K562 (cell line): ENCODE data around the gene ANKEF1. TPM values are rescaled to one million over a fixed set of nuclear protein-coding genes. Genes with fewer than 3 reads are reported as not detected.

Source experiments
- ATAC-seq: fragments of 200-7000 bp; cut with Tn5 transposase; 3 replicates; pipeline ENCODE4 v1.9.1; 2020; ENCODE audit warnings: moderate library complexity
- BruUV-seq: library from RNA; stranded (reverse); fragments of 400-500 nt; replicated peaks from 2 replicates; lab custom pipeline; 2021; lab: Mats Ljungman, UMichigan
- CTCF ChIA-PET: fragments of 300-600 bp; formaldehyde crosslinking; extraction: SDS; loops from one replicate; lab custom pipeline; 2021; ENCODE audit warnings: low intra/inter-chr PET ratio; lab: Yijun Ruan, JAX
- POLR2A ChIA-PET: fragments of 300-600, 350-650 bp; sonication (Branson Sonifier 250); formaldehyde crosslinking; extraction: SDS; loops from one replicate; lab custom pipeline; 2021; ENCODE audit warnings: antibody characterized with exemption, inconsistent platforms; lab: Yijun Ruan, JAX
- DNase-seq, 4 experiments: peaks; one replicate each; pipeline versions ENCODE4 v3.0.0 to v3.0.0-alpha.2; 2011 to 2018; ENCODE audit warnings: low spot score in 3 of 4, mixed read lengths in 3 of 4; ENCODE audit errors: extremely low read depth in 1 of 4
- FAIRE-seq: peaks from 2 replicates; lab custom pipeline; 2011; peaks lifted over from hg19 to GRCh38; lab: Jason Lieb, UNC
- H2AFZ ChIP-seq: 2 replicates; pipeline ENCODE4 v1.6.0; 2011; ENCODE audit warnings: low read depth, low read length, control low read depth, inconsistent platforms
- H3K27ac ChIP-seq: fragments of 200-600 bp; 3 replicates; pipeline ENCODE4 v1.8.0; 2011; ENCODE audit warnings: low read depth, mild to moderate bottlenecking, control low read depth, inconsistent platforms, low read length, moderate library complexity, mixed read lengths; ENCODE audit errors: extremely low read depth
- H3K27me3 ChIP-seq, 2 experiments: fragments of 300-600 bp in 1 of 2; 2 replicates in 1 of 2; 3 replicates in 1 of 2; pipeline versions ENCODE4 v1.6.0 to v1.8.0; 2011; ENCODE audit warnings: inconsistent platforms in 2 of 2, low read length in 2 of 2, mild to moderate bottlenecking in 1 of 2, mixed read lengths in 1 of 2, moderate library complexity in 1 of 2; ENCODE audit not compliant: control insufficient read depth in 2 of 2, insufficient read depth in 2 of 2
- H3K36me3 ChIP-seq: fragments of 300-600 bp; 3 replicates; pipeline ENCODE4 v1.8.0; 2011; ENCODE audit warnings: mild to moderate bottlenecking, low read length, inconsistent platforms; ENCODE audit not compliant: control insufficient read depth, insufficient read depth
- H3K4me1 ChIP-seq, 2 experiments: fragments of 200-600 bp in 1 of 2; replicated peaks in 1 of 2; 2 replicates in 1 of 2; 3 replicates in 1 of 2; pipeline versions ENCODE4 v1.5.1 to v1.8.0; 2011; ENCODE audit warnings: inconsistent platforms in 2 of 2, low read length in 2 of 2, mild to moderate bottlenecking in 1 of 2, mixed read lengths in 1 of 2, moderate library complexity in 1 of 2; ENCODE audit not compliant: control insufficient read depth in 2 of 2, insufficient read depth in 2 of 2
- H3K4me2 ChIP-seq: 2 replicates; pipeline ENCODE4 v1.6.1; 2011; ENCODE audit warnings: low read length, control low read depth, inconsistent platforms, mixed read lengths; ENCODE audit not compliant: insufficient read depth
- H3K4me3 ChIP-seq: fragments of 200-600 bp; sonication (generic), shearing (Covaris generic); 2 replicates; pipeline ENCODE4 v1.5.1; 2016; ENCODE audit warnings: control low read depth, inconsistent platforms
- H3K79me2 ChIP-seq: fragments of 200-600 bp; 3 replicates; pipeline ENCODE4 v1.8.0; 2011; ENCODE audit warnings: low read length, inconsistent platforms; ENCODE audit not compliant: control insufficient read depth, insufficient read depth
- H3K9ac ChIP-seq, 2 experiments: 2 replicates each; pipeline versions ENCODE4 v1.6.0 to v1.6.1; 2011; ENCODE audit warnings: low read depth in 2 of 2, low read length in 2 of 2, control low read depth in 1 of 2, inconsistent platforms in 1 of 2, mild to moderate bottlenecking in 1 of 2, mixed read lengths in 1 of 2; ENCODE audit not compliant: insufficient read depth in 1 of 2
- H3K9me1 ChIP-seq: one replicate; pipeline ENCODE4 v1.6.0; 2011; ENCODE audit warnings: inconsistent platforms, mild to moderate bottlenecking, low read length, moderate library complexity; ENCODE audit not compliant: control insufficient read depth, insufficient read depth
- H3K9me3 ChIP-seq: replicated peaks from 2 replicates; pipeline ENCODE4 v1.5.1; 2011; ENCODE audit warnings: low read depth, low read length, inconsistent platforms; ENCODE audit not compliant: control insufficient read depth, insufficient read depth
- H4K20me1 ChIP-seq: replicated peaks from 2 replicates; pipeline ENCODE4 v1.6.1; 2011; ENCODE audit warnings: low read length, inconsistent platforms, mixed read lengths; ENCODE audit not compliant: control insufficient read depth, insufficient read depth
- MIER1 ChIP-seq: fragments of 450-650 bp; IDR thresholded peaks from 2 replicates; pipeline ENCODE4 v1.6.1; 2016; ENCODE audit warnings: antibody characterized with exemption, mild to moderate bottlenecking, low read depth
- TSHZ1 ChIP-seq: fragments of 250-450 bp; sonication (Bioruptor Pico); IDR thresholded peaks from 2 replicates; pipeline ENCODE4 v1.4.0; 2020; ENCODE audit warnings: mild to moderate bottlenecking, moderate library complexity
- ZBTB33 ChIP-seq: sonication (generic); formaldehyde crosslinking; IDR thresholded peaks from 2 replicates; pipeline ENCODE4 v1.8.1; 2023; ENCODE audit warnings: mild to moderate bottlenecking, missing genetic modification reagents
- ZNF23 ChIP-seq: fragments of 250-450 bp; sonication (Bioruptor Pico); IDR thresholded peaks from 2 replicates; pipeline ENCODE4 v1.4.0; 2020; ENCODE audit warnings: mild to moderate bottlenecking
- ZNF282 ChIP-seq: sonication (generic); formaldehyde crosslinking; IDR thresholded peaks from 2 replicates; pipeline ENCODE4 v1.8.1; 2023; ENCODE audit warnings: missing genetic modification reagents
- ZNF3 ChIP-seq: fragments of 250-450 bp; sonication (Bioruptor Pico); IDR thresholded peaks from 2 replicates; pipeline ENCODE4 v1.5.0; 2021; ENCODE audit warnings: mild to moderate bottlenecking, moderate library complexity
- ZNF41 ChIP-seq: fragments of 250-450 bp; sonication (Bioruptor Pico); conservative IDR thresholded peaks from 2 replicates; pipeline ENCODE4 v1.4.0; 2020; ENCODE audit warnings: mild to moderate bottlenecking
- WGBS: fragments of 100-300 bp; shearing (Covaris generic); methylation state at CpG from one replicate; pipeline ENCODE4 v1.1.6; 2016; ENCODE audit warnings: low coverage, mixed read lengths; ENCODE audit not compliant: insufficient coverage; ENCODE audit errors: missing lambda C conversion rate; 5-methylcytosine and 5-hydroxymethylcytosine counted together
- in situ Hi-C: fragments of 300-500 bp; cut with MboI; formaldehyde crosslinking; loops from 4 replicates; pipeline ENCODE4 v1.15.0; 2018; ENCODE audit warnings: inconsistent platforms, mixed read lengths
- intact Hi-C: fragments of 100-400 bp; cut with micrococcal nuclease; formaldehyde crosslinking; loops from 2 replicates; pipeline ENCODE4 v1.14.2; 2022
- polyA plus RNA-seq, 8 experiments: library from polyadenylated mRNA; depleted of rRNA in 4 of 8; stranded (reverse) in 5 of 8; unstranded in 3 of 8; fragments of >200 nt; fragmentation: Nextera tagmentation in 2 of 8; fragmentation: Illumina TruSeq in 1 of 8; extraction: Ambion mirVana in 2 of 8; extraction: Trizol in 1 of 8; gene quantifications; 2 replicates each; pipeline versions ENCODE4 v1.2.1 to v1.2.3, GENCODE V29; 2011 to 2014; ENCODE audit warnings: inconsistent platforms in 1 of 8, missing spikeins in 1 of 8
- total RNA-seq, 7 experiments: library from RNA; depleted of rRNA in 6 of 7; stranded (reverse); fragments of >200 nt in 6 of 7; fragmentation: Illumina TruSeq in 2 of 7; extraction: Trizol in 2 of 7; gene quantifications; 2 replicates each; pipeline versions ENCODE4 v1.2.1 to v1.2.3, GENCODE V29; 2011 to 2021; ENCODE audit warnings: low replicate concordance in 1 of 7

ANKEF1 gene
- total and polyA plus RNA-seq, 9 of the 15 experiments (the other 6 are each of a cell fraction or from before 2014, with no cell fraction given): 0.35 to 2.1 (median 1.7) TPM

- DNase-seq (no peak), ATAC-seq (no peak), FAIRE-seq (no peak)
- no peak overlapping the region for H3K9ac ChIP-seq
- 0% methylated on average over 2 of the region's 2 CpGs for WGBS
- H3K79me2 ChIP-seq: no peaks in the 10 kb centered on the region
- no peaks in the 10 kb centered on the region for H3K9me3 ChIP-seq
- no peaks in the 10 kb centered on the region for H3K9me1 ChIP-seq
- no peaks in the 10 kb centered on the region for H3K36me3 ChIP-seq
- ChIA-PET CTCF (no interaction called here), POLR2A (interaction anchor here (0.6 kb wide), 1 partner anchor 1556 kb away, joined by 4 read pairs; no protein-coding TSS in a partner anchor)
- H3K27me3 ChIP-seq: no peaks in the 10 kb centered on the region
- H3K27ac ChIP-seq: no peak overlapping the region
- intact Hi-C loops: no loop called here
- H2AFZ ChIP-seq: no peak overlapping the region
- no peak overlapping the region for H3K4me3 ChIP-seq
- H4K20me1 ChIP-seq: no peaks in the 10 kb centered on the region
- H3K4me2 ChIP-seq: no peak overlapping the region
- in situ Hi-C loops: no loop called here
- BruUV-seq: no TSS peak
- TF ChIP-seq ZNF3 (CRISPR knock-in tag) (no peak), ZNF282 (CRISPR knock-in tag) (no peak), ZNF41 (CRISPR knock-in tag) (no peak)
- no peaks in the 10 kb centered on the region for H3K4me1 ChIP-seq
These were observed 49.0 kb upstream of the ANKEF1 start for GRCh38 chr20:9985773-9986172.

- no peaks in the 10 kb centered on the region for H4K20me1 ChIP-seq
- H3K9me3 ChIP-seq: no peaks in the 10 kb centered on the region
- ATAC-seq: no peak
- intact Hi-C loops: no loop called here
- TF ChIP-seq ZBTB33 (CRISPR knock-in tag): no peak
- no peak for TF ChIP-seq ZNF23 (CRISPR knock-in tag)
- no peak for TF ChIP-seq TSHZ1 (CRISPR knock-in tag)
- TF ChIP-seq MIER1: no peak
- H3K4me1 ChIP-seq: no peaks in the 10 kb centered on the region
- ChIA-PET POLR2A (no interaction called here), CTCF (no interaction called here)
- no TSS peak for BruUV-seq
- DNase-seq: no peak
- no peak overlapping the region for H3K27ac ChIP-seq
- WGBS: 0% methylated on average over 1 of the region's 1 CpG
- no peak for FAIRE-seq
- H3K9ac ChIP-seq: no peak overlapping the region
- H3K4me2 ChIP-seq: no peak overlapping the region
- H3K27me3 ChIP-seq: no peaks in the 10 kb centered on the region
- H3K36me3 ChIP-seq: no peaks in the 10 kb centered on the region
- no peaks in the 10 kb centered on the region for H3K79me2 ChIP-seq
- H3K4me3 ChIP-seq: no peak overlapping the region
- H2AFZ ChIP-seq: no peak overlapping the region
- in situ Hi-C loops: no loop called here
- no peaks in the 10 kb centered on the region for H3K9me1 ChIP-seq
These were observed 45.6 kb upstream of the ANKEF1 start for GRCh38 chr20:9989066-9989724.
